IMR-90 (cell line): ENCODE data around the gene PRTFDC1.

Experiments used
- BHLHE40 ChIP-seq: fragments of 150-350 bp; IDR thresholded peaks from 2 replicates; pipeline ENCODE4 v1.6.1; 2016; ENCODE audit warnings: mild to moderate bottlenecking, low read depth, low read length
- CHD1 ChIP-seq: IDR thresholded peaks from 2 replicates; pipeline ENCODE4 v1.6.1; 2012; ENCODE audit warnings: low read depth, low read length, improper control_type of control experiment
- ELK1 ChIP-seq: fragments of 150-350 bp; IDR thresholded peaks from 2 replicates; pipeline ENCODE4 v1.6.1; 2016; ENCODE audit warnings: low read depth, mild to moderate bottlenecking, low read length, moderate library complexity, borderline replicate concordance
- FOS ChIP-seq: fragments of 150-350 bp; IDR thresholded peaks from 2 replicates; pipeline ENCODE4 v1.6.1; 2016; ENCODE audit warnings: low read depth, low read length
- MAFK ChIP-seq: IDR thresholded peaks from 2 replicates; pipeline ENCODE4 v1.6.1; 2012; ENCODE audit warnings: low read depth, low read length, improper control_type of control experiment
- MAZ ChIP-seq: IDR thresholded peaks from 2 replicates; pipeline ENCODE4 v1.6.1; 2012; ENCODE audit warnings: low read depth, mild to moderate bottlenecking, low read length, improper control_type of control experiment, moderate library complexity, borderline replicate concordance
- MXI1 ChIP-seq: IDR thresholded peaks from 2 replicates; pipeline ENCODE4 v1.6.1; 2012; ENCODE audit warnings: low read depth, mild to moderate bottlenecking, low read length, moderate library complexity, borderline replicate concordance
- NFE2L2 ChIP-seq: fragments of 150-350 bp; IDR thresholded peaks from 2 replicates; pipeline ENCODE4 v1.6.1; 2016; ENCODE audit warnings: low read depth, mild to moderate bottlenecking, low read length
- POLR2A ChIP-seq: IDR thresholded peaks from 2 replicates; pipeline ENCODE4 v1.6.1; 2012; ENCODE audit warnings: mild to moderate bottlenecking, low read depth, low read length
- RAD21 ChIP-seq: IDR thresholded peaks from 2 replicates; pipeline ENCODE4 v1.6.1; 2012; ENCODE audit warnings: low read length, improper control_type of control experiment
- RFX5 ChIP-seq: IDR thresholded peaks from 2 replicates; pipeline ENCODE4 v1.8.0; 2012; ENCODE audit warnings: low read depth, mild to moderate bottlenecking, low read length, moderate library complexity
- SMC3 ChIP-seq: fragments of 150-350 bp; IDR thresholded peaks from 2 replicates; pipeline ENCODE4 v1.6.1; 2016; ENCODE audit warnings: low read depth, mild to moderate bottlenecking, antibody characterized with exemption, low read length, moderate library complexity
- USF2 ChIP-seq: fragments of 150-350 bp; IDR thresholded peaks from 2 replicates; pipeline ENCODE4 v1.6.1; 2017; ENCODE audit warnings: mild to moderate bottlenecking, antibody characterized with exemption, low read length, low read depth
- TF ChIP-seq, protein P1 (sequence below): conservative IDR thresholded peaks from 2 replicates; pipeline ENCODE4 v1.5.1; 2012; ENCODE audit warnings: mild to moderate bottlenecking, low read depth, low read length, improper control_type of control experiment

DNA sequence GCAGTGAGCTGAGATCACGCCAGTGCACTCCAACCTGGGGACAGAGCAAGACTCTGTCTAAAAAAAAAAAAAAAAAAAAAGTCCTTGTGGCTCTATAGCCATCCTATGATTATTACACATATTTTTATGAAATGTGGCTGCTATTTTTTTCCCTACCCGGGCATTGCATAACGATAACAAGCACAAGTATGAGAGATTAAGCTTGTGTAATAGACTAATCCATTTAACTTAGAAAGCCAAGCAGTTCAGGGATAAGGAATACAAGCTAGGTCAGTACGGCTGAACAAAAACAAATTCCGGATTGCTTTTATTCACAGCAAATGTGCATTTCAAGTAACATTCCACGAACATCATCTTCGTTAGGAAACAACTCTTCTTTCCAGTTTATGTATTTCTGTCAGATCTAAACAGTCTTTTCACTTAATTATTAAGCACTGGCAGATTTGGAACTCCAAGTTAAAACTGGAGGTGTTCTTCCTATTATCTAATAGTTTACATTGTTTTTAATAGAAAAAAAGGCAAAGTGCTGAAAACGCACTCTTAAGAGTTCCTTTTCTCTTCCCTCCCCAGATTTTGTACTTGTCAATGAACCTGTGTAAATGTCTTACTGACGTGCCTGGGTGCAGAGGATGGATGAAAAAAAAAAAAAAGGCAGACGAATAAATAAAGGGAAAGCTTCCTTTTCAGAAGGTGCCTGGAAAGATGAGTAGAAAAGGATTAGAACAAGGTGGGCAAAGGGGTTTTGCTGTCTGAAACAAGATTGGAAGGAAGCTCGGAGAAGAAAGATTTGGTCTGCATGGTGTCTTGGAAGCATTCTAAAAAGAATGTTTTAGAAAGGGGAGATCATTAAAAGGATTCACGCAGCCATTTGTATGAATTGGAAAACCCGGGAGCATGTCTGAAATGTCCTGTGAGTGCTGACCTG is 81.1 kb downstream of the PRTFDC1 start:
- TF ChIP-seq, protein P1, sequence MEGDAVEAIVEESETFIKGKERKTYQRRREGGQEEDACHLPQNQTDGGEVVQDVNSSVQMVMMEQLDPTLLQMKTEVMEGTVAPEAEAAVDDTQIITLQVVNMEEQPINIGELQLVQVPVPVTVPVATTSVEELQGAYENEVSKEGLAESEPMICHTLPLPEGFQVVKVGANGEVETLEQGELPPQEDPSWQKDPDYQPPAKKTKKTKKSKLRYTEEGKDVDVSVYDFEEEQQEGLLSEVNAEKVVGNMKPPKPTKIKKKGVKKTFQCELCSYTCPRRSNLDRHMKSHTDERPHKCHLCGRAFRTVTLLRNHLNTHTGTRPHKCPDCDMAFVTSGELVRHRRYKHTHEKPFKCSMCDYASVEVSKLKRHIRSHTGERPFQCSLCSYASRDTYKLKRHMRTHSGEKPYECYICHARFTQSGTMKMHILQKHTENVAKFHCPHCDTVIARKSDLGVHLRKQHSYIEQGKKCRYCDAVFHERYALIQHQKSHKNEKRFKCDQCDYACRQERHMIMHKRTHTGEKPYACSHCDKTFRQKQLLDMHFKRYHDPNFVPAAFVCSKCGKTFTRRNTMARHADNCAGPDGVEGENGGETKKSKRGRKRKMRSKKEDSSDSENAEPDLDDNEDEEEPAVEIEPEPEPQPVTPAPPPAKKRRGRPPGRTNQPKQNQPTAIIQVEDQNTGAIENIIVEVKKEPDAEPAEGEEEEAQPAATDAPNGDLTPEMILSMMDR: no peak
- TF ChIP-seq POLR2A (no peak), NFE2L2 (no peak), BHLHE40 (no peak), CHD1 (no peak), SMC3 (no peak), RAD21 (no peak), MAFK (no peak), FOS (no peak), RFX5 (no peak), ELK1 (no peak), USF2 (no peak), MAZ (no peak), MXI1 (no peak)
